Caki2 (cell line): Measurements from ENCODE around the gene HEXB. TPM values are rescaled to one million over a fixed set of nuclear protein-coding genes. Genes with fewer than 3 reads are reported as not detected.

Experiments used
- total RNA-seq: library from RNA; depleted of rRNA; stranded (reverse); fragments of >200 nt; shearing (Covaris generic); gene quantifications from 2 replicates; pipeline ENCODE4 v1.2.3, GENCODE V29; 2014; ENCODE audit warnings: low replicate concordance; rRNA removed

Gene HEXB
- total RNA-seq, 1 experiment from 2014 or later, result 119 TPM

Other genes with a start within 250 kb of the HEXB start
- gene ENC1, start 44.5 kb upstream of the HEXB start, total RNA-seq, result 10.6 and 27.2 TPM in 2 replicates
- gene GFM2, start 81.9 kb downstream of the HEXB start, total RNA-seq, result 26.7 and 36.7 TPM in 2 replicates
- 14.4 and 22.8 TPM in 2 replicates for gene NSA2, start 82.0 kb downstream of the HEXB start, total RNA-seq
- 2.0 and 10.0 TPM in 2 replicates for gene FAM169A, start 181.2 kb downstream of the HEXB start, total RNA-seq